ENCODE results near the gene IL34.

- TF ChIP-seq CTCF (IDR thresholded peaks at IDR 0.05), result no peak
- no peak for TF ChIP-seq POLR2A (IDR thresholded peaks at IDR 0.05)
These were observed 34.5 kb upstream of the IL34 start for GRCh38 chr16:70611785-70612303.
